Hepatocyte (in vitro differentiated cells): ENCODE measurements around the gene BMP4.

Experiments
- EZH2phosphoT487 ChIP-seq: fragments of 200-600 bp; sonication (generic); IDR thresholded peaks from one replicate; pipeline ENCODE4 v1.6.1; 2018; ENCODE audit warnings: antibody characterized with exemption, mild to moderate bottlenecking, low read depth, moderate library complexity; ENCODE audit not compliant: unreplicated experiment, severe bottlenecking
- TF ChIP-seq, protein P1 (sequence below): fragments of 200-600 bp; sonication (generic); IDR thresholded peaks from 2 replicates; pipeline ENCODE4 v1.5.1; 2016; ENCODE audit warnings: antibody characterized with exemption, mild to moderate bottlenecking; ENCODE audit not compliant: poor library complexity

DNA sequence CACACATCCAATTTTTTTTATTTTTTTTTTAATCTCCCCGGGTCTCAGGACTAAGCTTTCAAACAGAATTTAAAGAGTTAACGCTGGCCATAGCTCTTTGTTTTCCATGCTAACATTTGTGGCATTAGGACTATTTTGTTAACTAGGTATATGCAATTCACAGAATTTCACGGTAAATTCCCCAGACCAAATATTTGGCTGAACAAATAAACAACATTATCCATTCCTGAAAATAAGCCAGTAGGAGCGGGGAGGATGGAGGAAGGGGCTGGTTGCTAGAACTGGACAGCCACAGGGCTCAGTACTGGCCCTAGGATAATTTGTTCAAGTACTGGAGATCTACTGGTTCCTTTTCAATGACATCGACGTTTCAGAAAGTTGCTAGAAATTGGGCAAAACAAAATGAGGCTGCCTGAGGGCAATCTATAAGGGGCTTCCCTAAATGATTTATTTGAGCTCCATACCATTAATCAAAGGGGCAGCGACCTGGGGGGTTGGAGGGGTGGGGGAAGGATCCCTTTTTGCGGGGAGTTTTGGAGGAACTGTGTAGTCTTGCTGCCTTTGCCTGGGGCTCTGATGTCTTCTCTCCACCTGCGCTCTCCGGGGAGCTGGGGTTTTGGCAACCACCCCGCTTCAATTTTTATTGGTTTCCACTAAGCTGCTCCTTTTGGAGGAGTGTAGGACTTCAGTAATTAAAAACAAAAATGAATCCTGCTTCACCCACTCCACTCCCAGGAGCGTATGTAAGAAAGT is 9.0 kb downstream of the BMP4 start:
- TF ChIP-seq, protein P1, sequence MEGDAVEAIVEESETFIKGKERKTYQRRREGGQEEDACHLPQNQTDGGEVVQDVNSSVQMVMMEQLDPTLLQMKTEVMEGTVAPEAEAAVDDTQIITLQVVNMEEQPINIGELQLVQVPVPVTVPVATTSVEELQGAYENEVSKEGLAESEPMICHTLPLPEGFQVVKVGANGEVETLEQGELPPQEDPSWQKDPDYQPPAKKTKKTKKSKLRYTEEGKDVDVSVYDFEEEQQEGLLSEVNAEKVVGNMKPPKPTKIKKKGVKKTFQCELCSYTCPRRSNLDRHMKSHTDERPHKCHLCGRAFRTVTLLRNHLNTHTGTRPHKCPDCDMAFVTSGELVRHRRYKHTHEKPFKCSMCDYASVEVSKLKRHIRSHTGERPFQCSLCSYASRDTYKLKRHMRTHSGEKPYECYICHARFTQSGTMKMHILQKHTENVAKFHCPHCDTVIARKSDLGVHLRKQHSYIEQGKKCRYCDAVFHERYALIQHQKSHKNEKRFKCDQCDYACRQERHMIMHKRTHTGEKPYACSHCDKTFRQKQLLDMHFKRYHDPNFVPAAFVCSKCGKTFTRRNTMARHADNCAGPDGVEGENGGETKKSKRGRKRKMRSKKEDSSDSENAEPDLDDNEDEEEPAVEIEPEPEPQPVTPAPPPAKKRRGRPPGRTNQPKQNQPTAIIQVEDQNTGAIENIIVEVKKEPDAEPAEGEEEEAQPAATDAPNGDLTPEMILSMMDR, result no peak
- no peak for TF ChIP-seq EZH2phosphoT487
